RWPE2 (cell line): ENCODE data around the gene C19orf73.

Experiments used
- ATAC-seq: fragments of 200-7000 bp; cut with Tn5 transposase; 3 replicates; pipeline ENCODE4 v1.9.1; 2021; ENCODE audit warnings: low read depth
- DNase-seq: peaks from one replicate; pipeline ENCODE4 v3.0.0-alpha.2; 2020; ENCODE audit warnings: low spot score
- H3K27ac ChIP-seq: fragments of 450-650 bp; 2 replicates; pipeline ENCODE4 v1.5.1; 2017; ENCODE audit warnings: mild to moderate bottlenecking; ENCODE audit not compliant: poor library complexity, severe bottlenecking
- H3K27me3 ChIP-seq: fragments of 250-450 bp; sonication (Bioruptor Pico); 2 replicates; pipeline ENCODE4 v1.5.1; 2021; ENCODE audit warnings: mild to moderate bottlenecking, moderate library complexity; ENCODE audit not compliant: insufficient read depth, poor library complexity, severe bottlenecking
- H3K36me3 ChIP-seq: fragments of 250-450 bp; sonication (Bioruptor Pico); 2 replicates; pipeline ENCODE4 v1.5.1; 2020; ENCODE audit warnings: low read depth, mild to moderate bottlenecking, moderate library complexity
- H3K4me1 ChIP-seq: fragments of 250-450 bp; sonication (Bioruptor Pico); 2 replicates; pipeline ENCODE4 v1.5.1; 2021; ENCODE audit warnings: mild to moderate bottlenecking, moderate library complexity; ENCODE audit not compliant: insufficient read depth, poor library complexity, severe bottlenecking
- H3K4me3 ChIP-seq: fragments of 250-450 bp; sonication (Bioruptor Pico); 2 replicates; pipeline ENCODE4 v1.5.1; 2021; ENCODE audit warnings: mild to moderate bottlenecking, moderate library complexity; ENCODE audit not compliant: severe bottlenecking
- H3K9me3 ChIP-seq: fragments of 250-450 bp; sonication (Bioruptor Pico); 2 replicates; pipeline ENCODE4 v1.5.1; 2021; ENCODE audit warnings: mild to moderate bottlenecking, moderate library complexity; ENCODE audit not compliant: severe bottlenecking
- TF ChIP-seq, protein P1 (sequence below): fragments of 450-650 bp; IDR thresholded peaks from one replicate; pipeline ENCODE4 v1.5.1; 2017; ENCODE audit warnings: mild to moderate bottlenecking, moderate library complexity; ENCODE audit not compliant: poor library complexity, severe bottlenecking

Gene C19orf73

DNA sequence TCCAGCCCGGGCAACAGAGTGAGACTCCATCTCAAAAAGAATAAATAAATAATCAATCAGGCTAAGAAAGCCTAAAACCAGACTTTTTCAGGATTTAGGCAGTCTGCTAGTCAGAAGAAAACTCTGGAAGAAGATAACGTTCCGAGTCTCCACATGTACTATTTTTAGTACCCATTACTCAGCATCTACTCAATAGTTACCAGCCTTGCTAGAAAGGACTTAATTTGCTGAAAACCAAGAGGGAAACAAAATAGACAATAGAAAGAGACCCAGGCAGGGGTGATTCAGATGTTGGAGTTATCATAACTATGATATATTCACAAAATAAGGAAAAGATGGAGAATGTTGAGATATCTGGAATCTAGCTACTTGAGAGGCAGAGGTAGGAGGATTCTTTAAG, 8.4 kb downstream of the C19orf73 start:
- Histone ChIP-seq H3K4me1 (peaks cover 4% of the 10 kb centered on the region), H3K9me3 (no peaks in the 10 kb centered on the region), H3K27ac (no peak overlapping the region), H3K27me3 (no peaks in the 10 kb centered on the region), H3K4me3 (no peak overlapping the region), H3K36me3 (peaks cover 36% of the 10 kb centered on the region)
- DNase-seq (no peak), ATAC-seq (no peak)
- TF ChIP-seq, protein P1, sequence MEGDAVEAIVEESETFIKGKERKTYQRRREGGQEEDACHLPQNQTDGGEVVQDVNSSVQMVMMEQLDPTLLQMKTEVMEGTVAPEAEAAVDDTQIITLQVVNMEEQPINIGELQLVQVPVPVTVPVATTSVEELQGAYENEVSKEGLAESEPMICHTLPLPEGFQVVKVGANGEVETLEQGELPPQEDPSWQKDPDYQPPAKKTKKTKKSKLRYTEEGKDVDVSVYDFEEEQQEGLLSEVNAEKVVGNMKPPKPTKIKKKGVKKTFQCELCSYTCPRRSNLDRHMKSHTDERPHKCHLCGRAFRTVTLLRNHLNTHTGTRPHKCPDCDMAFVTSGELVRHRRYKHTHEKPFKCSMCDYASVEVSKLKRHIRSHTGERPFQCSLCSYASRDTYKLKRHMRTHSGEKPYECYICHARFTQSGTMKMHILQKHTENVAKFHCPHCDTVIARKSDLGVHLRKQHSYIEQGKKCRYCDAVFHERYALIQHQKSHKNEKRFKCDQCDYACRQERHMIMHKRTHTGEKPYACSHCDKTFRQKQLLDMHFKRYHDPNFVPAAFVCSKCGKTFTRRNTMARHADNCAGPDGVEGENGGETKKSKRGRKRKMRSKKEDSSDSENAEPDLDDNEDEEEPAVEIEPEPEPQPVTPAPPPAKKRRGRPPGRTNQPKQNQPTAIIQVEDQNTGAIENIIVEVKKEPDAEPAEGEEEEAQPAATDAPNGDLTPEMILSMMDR, result no peak

DNA sequence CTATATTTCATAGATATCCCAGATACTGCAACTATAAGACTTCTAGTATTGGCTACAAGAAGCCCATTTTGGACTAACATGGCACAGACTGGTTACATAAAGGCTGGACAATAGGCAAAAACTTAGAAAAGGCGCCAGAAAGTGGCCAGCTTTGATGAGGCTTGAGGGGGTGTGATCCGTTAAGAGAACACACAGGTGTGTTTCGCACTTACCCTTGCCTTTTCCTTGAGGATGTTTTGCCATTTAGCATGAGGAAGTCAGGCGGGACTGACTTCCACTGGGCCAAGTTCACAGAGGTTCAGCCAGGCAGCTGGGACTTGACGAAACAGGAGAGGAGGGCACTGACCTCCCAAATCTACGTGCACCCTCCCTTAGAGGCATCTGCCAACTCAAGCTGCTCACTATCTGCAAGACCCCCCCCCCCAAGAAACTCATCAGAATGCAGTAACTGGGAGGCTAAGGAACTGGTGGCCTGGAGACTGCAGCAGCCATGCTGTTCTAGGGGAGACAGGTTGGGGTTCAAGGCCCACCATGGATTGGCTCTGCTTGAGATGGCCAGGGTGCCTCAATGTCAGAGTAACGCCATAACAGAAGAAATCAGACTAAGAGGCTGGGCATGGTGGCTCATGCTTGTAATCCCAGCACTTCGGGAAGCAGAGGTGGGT, 9.2 kb downstream of the C19orf73 start:
- no peaks in the 10 kb centered on the region for H3K27me3 ChIP-seq
- H3K27ac ChIP-seq, result no peak overlapping the region
- no peak overlapping the region for H3K4me3 ChIP-seq
- H3K4me1 ChIP-seq, result peaks cover 4% of the 10 kb centered on the region
- DNase-seq (no peak), ATAC-seq (no peak)
- H3K36me3 ChIP-seq, result peaks cover 44% of the 10 kb centered on the region
- TF ChIP-seq, protein P1, result no peak
- H3K9me3 ChIP-seq, result no peaks in the 10 kb centered on the region

DNA sequence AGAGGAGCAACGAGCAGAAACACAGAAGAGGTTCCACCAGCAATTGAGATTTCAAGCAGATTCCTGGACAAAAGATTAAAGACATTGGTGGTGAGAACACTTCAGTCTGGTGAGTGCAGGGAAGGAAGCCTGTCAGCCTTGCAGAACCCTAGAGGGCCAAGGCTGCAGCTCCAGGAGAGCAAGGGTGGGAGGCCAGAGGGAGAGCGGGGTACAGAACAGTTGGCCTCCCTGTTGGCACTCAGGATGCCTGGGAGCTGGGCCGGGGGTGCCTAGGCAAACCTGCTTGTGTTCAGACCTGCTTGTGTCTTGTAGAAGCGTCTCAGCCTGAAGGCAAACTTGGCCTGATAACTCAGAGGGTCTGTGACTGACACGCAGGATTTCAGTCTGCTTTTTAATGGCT, 9.9 kb downstream of the C19orf73 start:
- DNase-seq, result no peak
- H3K27me3 ChIP-seq, result no peaks in the 10 kb centered on the region

DNA sequence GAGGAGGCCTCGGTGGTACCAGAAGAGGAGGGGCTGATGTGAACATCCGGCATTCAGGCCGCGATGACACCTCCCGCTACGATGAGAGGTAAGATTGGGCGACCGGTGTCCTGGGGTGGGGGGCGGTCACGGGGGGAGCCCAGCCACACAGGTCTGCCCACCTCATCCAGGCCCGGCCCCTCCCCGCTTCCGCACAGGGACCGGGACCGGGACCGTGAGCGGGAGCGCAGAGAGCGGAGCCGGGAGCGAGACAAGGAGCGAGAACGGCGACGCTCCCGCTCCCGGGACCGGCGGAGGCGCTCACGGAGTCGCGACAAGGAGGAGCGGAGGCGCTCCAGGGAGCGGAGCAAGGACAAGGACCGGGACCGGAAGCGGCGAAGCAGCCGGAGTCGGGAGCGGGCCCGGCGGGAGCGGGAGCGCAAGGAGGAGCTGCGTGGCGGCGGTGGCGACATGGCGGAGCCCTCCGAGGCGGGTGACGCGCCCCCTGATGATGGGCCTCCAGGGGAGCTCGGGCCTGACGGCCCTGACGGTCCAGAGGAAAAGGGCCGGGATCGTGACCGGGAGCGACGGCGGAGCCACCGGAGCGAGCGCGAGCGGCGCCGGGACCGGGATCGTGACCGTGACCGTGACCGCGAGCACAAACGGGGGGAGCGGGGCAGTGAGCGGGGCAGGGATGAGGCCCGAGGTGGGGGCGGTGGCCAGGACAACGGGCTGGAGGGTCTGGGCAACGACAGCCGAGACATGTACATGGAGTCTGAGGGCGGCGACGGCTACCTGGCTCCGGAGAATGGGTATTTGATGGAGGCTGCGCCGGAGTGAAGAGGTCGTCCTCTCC, 11.1 kb downstream of the C19orf73 start:
- Histone ChIP-seq H3K4me1 (no peaks in the 10 kb centered on the region), H3K9me3 (no peaks in the 10 kb centered on the region), H3K4me3 (no peak overlapping the region), H3K27me3 (no peaks in the 10 kb centered on the region), H3K27ac (no peak overlapping the region), H3K36me3 (peaks cover 62% of the 10 kb centered on the region)
- ATAC-seq (no peak), DNase-seq (no peak)
- TF ChIP-seq, protein P1, result no peak

More for the DNA sequence above, 9.9 kb downstream of the C19orf73 start:
- no peak overlapping the region for H3K4me3 ChIP-seq
- H3K36me3 ChIP-seq, result peaks cover 50% of the 10 kb centered on the region
- ATAC-seq, result no peak
- H3K4me1 ChIP-seq, result peaks cover 4% of the 10 kb centered on the region
- no peak overlapping the region for H3K27ac ChIP-seq
- TF ChIP-seq, protein P1, result no peak
- H3K9me3 ChIP-seq, result no peaks in the 10 kb centered on the region
